ENCODE results near the gene DPCD.

Gene DPCD

GRCh38 chr10:101567165-101568006, 20.7 kb upstream of the DPCD start:
- no peak for DNase-seq

- DNase-seq: no peak
Measured at GRCh38 chr10:101568054-101568745, 19.9 kb upstream of the DPCD start.

- DNase-seq: no peak
Measured at GRCh38 chr10:101569323-101569621, 18.8 kb upstream of the DPCD start.

- DNase-seq: peak; percentile 79
Measured at GRCh38 chr10:101569622-101570427, 18.3 kb upstream of the DPCD start.

- no peak for DNase-seq
Measured at GRCh38 chr10:101570428-101571270, 17.5 kb upstream of the DPCD start.

GRCh38 chr10:101571271-101571925, 16.7 kb upstream of the DPCD start:
- DNase-seq: no peak

- no peak for DNase-seq
Measured at GRCh38 chr10:101572126-101572525, 16.0 kb upstream of the DPCD start.

GRCh38 chr10:101572785-101573184, 15.3 kb upstream of the DPCD start:
- DNase-seq: no peak

- DNase-seq: no peak
Measured at GRCh38 chr10:101573885-101574753, 14.0 kb upstream of the DPCD start.

- DNase-seq: no peak
Measured at GRCh38 chr10:101575091-101575490, 13.0 kb upstream of the DPCD start.

- no peak for DNase-seq
Measured at GRCh38 chr10:101575580-101576210, 12.4 kb upstream of the DPCD start.

- DNase-seq: no peak
Measured at GRCh38 chr10:101576211-101576863, 11.8 kb upstream of the DPCD start.

- DNase-seq: no peak
Measured at GRCh38 chr10:101577121-101577871, 10.8 kb upstream of the DPCD start.

GRCh38 chr10:101578192-101578591, 9.9 kb upstream of the DPCD start:
- no peak for DNase-seq

- DNase-seq: no peak
Measured at GRCh38 chr10:101578803-101579515, 9.2 kb upstream of the DPCD start.

- no peak for DNase-seq
Measured at GRCh38 chr10:101579516-101579870, 8.6 kb upstream of the DPCD start.

GRCh38 chr10:101580486-101581399, 7.4 kb upstream of the DPCD start:
- no peak for DNase-seq

- DNase-seq: no peak
Measured at GRCh38 chr10:101585841-101586240, 2.3 kb upstream of the DPCD start.

Measured in CD4-positive, alpha-beta T cell treated with Interleukin-12 subunit alpha and Interleukin-12 subunit beta, for 1 hour (primary cell).